ENCODE measurements around the gene KIF15.

KIF15 gene

DNA sequence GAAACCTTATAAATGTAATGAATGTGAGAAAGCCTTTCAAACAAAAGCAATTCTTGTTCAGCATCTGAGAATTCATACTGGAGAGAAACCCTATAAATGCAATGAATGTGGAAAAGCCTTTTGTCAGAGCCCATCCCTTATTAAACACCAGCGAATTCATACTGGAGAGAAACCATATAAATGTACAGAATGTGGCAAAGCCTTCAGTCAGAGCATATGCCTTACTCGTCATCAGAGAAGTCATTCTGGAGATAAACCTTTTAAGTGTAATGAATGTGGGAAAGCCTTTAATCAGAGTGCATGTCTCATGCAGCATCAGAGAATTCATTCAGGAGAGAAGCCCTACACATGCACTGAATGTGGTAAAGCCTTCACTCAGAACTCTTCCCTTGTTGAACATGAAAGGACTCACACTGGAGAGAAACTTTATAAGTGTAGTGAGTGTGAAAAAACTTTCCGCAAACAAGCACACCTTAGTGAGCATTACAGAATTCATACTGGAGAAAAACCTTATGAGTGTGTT lies 26.9 kb upstream of the KIF15 start:
- no peak for TF ChIP-seq CTCF (conservative IDR thresholded peaks at IDR 0.05; ENCODE audit: low read depth, low read length)
- no peak overlapping the region for H3K4me3 ChIP-seq (ENCODE audit: low read length)
- DNase-seq (ENCODE audit: low read depth), result no peak

DNA sequence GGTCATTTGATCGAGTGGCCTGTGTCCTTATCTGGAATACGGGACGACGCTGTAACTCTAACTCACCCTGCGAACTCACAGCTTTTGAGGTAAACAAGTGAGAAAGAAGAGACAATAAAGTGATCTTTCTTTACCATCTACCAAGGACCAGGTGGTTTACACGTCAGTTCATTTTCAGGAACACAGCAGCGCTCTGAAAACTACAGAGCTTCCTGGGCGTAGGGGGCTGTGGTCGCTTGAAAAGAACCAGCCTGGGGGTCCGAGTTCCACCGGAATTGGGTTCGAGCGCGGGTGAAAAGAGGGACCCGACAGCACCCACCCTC lies 532 bp upstream of the KIF15 start:
- no peak for DNase-seq (ENCODE audit: low read depth)
- TF ChIP-seq CTCF (conservative IDR thresholded peaks at IDR 0.05; ENCODE audit: low read depth, low read length), result no peak
- H3K4me3 ChIP-seq (ENCODE audit: low read length), result peak overlapping the region; percentile 96

DNA sequence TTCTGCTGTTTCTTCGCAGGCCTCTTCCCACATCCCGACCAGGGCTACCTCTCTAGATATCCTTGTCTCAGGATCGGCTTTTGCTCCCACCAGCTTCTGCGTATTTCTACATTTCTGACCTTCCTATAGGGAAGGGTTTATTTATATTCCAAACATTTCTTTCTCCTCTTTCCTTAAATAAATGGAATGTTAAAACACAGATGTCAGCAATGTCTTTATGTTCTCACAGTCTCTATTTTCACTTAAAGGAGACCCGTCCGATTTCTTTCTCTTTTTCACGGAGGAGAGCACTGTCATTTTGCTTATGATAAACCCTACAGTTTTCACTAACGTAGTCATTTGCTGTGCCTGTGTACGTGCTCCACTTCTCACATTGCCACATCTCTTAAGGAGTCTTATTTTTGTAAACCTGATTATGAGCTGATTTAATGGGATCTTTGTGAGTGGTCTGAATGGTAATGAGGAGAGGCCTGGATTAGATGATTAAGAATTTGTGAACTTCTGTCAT lies 630 bp downstream of the KIF15 start:
- peak overlapping the region; percentile 96 for H3K4me3 ChIP-seq (ENCODE audit: low read length)
- DNase-seq (ENCODE audit: low read depth), result no peak
- TF ChIP-seq CTCF (conservative IDR thresholded peaks at IDR 0.05; ENCODE audit: low read depth, low read length), result no peak

- DNase-seq (ENCODE audit: low read depth), result no peak
- H3K4me3 ChIP-seq (ENCODE audit: low read length), result peak overlapping the region; percentile 96
- no peak for TF ChIP-seq CTCF (conservative IDR thresholded peaks at IDR 0.05; ENCODE audit: low read depth, low read length)
Measured at GRCh38 chr3:44762690-44763089, 1.1 kb downstream of the KIF15 start.

- DNase-seq (ENCODE audit: low read depth), result no peak
- no peak for TF ChIP-seq CTCF (conservative IDR thresholded peaks at IDR 0.05; ENCODE audit: low read depth, low read length)
- H3K4me3 ChIP-seq (ENCODE audit: low read length), result no peak overlapping the region
Measured at GRCh38 chr3:44764248-44764647, 2.7 kb downstream of the KIF15 start.

DNA sequence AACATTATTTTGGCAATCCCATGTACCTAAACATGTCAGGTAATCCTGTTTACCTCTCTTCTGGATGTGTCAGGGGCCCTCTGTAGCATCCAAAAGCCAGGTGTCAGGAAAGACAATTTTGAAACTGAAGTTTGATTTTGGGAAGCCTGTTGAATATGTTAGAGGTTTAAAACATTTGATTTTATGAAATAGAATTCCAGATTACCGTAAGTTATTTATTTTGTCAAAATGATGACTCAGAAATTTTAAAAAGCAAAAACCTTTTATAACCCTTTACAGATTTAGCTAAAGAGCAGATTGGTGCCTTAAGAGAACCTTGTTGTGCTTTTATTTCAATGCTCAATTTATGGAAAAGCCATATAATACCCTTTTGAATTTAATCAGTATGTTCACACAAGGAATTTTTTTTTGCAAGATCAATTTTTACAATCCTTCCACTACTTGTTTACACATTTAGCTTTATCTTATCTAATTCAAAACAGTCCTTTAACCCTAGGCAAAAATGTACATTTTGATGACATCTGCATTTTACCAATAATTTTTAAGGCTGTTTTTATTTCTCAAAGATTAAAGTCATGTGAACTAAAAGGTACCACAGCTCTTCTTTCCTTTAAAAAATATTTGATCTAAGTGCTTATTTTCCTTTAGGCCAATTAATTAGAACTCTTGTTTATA lies 10.0 kb downstream of the KIF15 start:
- DNase-seq (ENCODE audit: low read depth), result no peak
- no peak overlapping the region for H3K4me3 ChIP-seq (ENCODE audit: low read length)
- no peak for TF ChIP-seq CTCF (conservative IDR thresholded peaks at IDR 0.05; ENCODE audit: low read depth, low read length)

DNA sequence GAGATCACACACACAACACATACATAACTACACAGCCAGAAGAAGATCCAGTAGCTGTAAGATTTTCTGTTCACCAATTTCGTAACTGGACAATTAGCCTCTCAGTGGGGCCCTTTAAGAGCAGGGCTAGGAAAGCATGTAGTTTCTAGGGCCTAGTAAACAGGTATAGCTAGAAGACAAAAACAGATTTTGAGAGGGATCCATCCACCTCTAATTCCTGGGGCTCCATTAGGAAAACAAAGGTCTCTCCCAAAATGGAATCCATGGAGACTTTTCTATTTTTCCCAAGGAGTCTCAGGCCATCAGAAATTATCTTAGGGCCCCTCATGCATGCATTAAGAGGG lies 10.5 kb downstream of the KIF15 start:
- DNase-seq (ENCODE audit: low read depth), result no peak
- no peak overlapping the region for H3K4me3 ChIP-seq (ENCODE audit: low read length)
- no peak for TF ChIP-seq CTCF (conservative IDR thresholded peaks at IDR 0.05; ENCODE audit: low read depth, low read length)

Measured in retinal pigment epithelial cell (primary cell).